ENCODE results near the gene GSTM5.
"Not testable (repeated sequence)": the region's sequence is repeated elsewhere in the genome, so short reads cannot be mapped to it uniquely, and the experiment has no call there.

GSTM5 gene

DNA sequence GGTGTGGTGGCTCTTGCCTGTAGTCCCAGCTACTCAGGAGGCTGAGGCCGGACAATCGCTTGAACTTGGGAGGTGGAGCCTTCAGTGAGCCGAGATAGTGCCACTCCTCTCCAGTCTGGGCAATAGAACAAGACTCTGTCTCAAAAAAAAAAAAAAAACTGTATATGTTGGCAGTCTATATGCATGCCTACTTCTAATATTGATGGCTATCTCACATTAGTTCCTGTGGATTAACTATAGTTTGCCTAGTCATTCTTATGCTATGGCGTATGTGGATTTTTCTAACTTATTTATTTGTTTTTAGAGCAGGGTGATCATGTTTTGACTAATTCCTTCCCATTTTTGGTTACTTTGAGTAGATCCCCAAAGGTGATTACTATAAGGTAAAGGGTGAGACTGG is 15.0 kb upstream of the GSTM5 start:
- H3K4me3 ChIP-seq (ENCODE audit: low read depth, low read length): no peak overlapping the region
- no peak for DNase-seq (ENCODE audit: low read depth)
- TF ChIP-seq, protein P1, sequence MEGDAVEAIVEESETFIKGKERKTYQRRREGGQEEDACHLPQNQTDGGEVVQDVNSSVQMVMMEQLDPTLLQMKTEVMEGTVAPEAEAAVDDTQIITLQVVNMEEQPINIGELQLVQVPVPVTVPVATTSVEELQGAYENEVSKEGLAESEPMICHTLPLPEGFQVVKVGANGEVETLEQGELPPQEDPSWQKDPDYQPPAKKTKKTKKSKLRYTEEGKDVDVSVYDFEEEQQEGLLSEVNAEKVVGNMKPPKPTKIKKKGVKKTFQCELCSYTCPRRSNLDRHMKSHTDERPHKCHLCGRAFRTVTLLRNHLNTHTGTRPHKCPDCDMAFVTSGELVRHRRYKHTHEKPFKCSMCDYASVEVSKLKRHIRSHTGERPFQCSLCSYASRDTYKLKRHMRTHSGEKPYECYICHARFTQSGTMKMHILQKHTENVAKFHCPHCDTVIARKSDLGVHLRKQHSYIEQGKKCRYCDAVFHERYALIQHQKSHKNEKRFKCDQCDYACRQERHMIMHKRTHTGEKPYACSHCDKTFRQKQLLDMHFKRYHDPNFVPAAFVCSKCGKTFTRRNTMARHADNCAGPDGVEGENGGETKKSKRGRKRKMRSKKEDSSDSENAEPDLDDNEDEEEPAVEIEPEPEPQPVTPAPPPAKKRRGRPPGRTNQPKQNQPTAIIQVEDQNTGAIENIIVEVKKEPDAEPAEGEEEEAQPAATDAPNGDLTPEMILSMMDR (IDR thresholded peaks at IDR 0.05; ENCODE audit: low read depth, low read length, missing control alignments): no peak

DNA sequence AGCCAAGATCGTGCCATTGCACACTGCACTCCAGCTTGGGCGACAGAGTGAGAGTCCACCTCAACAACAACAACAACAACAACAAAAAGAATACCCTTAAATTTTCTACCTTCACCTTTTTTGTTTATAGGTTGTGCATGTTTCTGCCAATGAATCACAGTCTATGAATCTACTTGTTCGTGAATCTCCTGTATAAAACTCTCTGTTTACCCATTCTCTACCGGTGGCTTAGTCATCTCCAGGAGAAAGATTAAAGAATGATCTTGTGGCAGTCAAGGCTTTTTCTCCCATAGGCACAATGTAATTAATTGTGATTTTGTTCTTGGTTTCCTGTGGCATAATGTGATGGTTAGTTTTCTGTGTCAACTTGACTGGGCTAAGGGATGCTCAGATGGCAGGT is 14.2 kb upstream of the GSTM5 start:
- H3K4me3 ChIP-seq (ENCODE audit: low read depth, low read length); DNase-seq (ENCODE audit: low read depth): not testable (repeated sequence)

DNA sequence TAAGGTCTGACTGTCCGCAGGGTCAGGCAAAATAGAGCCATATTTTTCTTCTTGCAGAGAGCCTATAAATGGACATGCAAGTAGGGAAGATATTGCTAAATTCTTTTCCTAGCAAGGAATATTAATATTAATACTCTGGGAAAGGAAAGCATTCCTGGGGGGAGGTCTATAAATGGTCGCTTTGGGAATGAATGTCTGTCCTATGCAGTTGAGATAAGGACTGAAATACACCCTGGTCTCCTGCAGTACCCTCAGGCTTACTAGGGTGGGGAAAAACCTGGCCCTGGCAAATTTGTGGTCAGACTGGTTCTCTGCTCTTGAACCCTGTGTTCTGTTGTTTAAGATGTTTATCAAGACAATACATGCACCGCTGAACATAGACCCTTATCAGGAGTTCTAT is 9.1 kb upstream of the GSTM5 start:
- DNase-seq (ENCODE audit: low read depth); H3K4me3 ChIP-seq (ENCODE audit: low read depth, low read length): not testable (repeated sequence)

DNA sequence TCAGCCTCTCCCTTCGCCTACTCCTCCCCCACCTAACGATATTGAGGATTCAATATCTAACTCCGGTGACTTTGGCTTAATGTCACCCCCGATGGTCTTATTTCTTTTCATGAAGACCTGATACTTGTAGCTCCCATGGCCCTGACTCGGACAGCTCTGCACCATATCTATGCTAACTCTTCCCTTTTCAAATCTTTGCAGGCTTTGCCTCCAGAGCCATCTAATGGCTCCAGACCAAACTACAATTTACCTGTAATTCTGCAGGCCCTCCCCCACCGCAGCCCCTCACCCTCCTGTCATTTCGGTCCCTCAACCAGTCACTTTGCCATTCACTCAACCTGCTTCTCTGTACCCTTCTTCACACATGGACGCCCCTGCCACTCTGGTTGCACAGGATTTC is 7.9 kb upstream of the GSTM5 start:
- no peak for DNase-seq (ENCODE audit: low read depth)
- TF ChIP-seq, protein P1 (IDR thresholded peaks at IDR 0.05; ENCODE audit: low read depth, low read length, missing control alignments): peak; percentile 18
- no peak overlapping the region for H3K4me3 ChIP-seq (ENCODE audit: low read depth, low read length)

DNA sequence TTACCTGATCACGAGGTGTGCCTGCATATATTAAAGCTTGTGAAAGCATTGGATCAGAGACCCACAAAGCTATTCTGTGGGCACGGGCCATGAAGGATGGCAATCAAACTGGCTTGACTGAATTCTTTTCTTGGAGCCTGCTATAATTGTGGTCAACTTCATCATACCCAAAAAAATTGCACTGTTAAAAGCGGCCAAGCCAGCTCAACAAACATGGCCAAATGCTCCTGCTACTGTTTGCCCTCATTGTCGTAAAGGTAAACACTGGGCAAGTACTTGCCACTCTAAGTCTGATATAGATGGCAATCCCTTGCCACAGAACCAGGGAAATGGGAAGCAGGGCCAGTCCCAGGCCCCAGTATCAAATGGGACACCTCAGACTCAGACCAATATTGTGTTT is 6.6 kb upstream of the GSTM5 start:
- H3K4me3 ChIP-seq (ENCODE audit: low read depth, low read length): no peak overlapping the region
- TF ChIP-seq, protein P1 (IDR thresholded peaks at IDR 0.05; ENCODE audit: low read depth, low read length, missing control alignments): no peak
- no peak for DNase-seq (ENCODE audit: low read depth)

DNA sequence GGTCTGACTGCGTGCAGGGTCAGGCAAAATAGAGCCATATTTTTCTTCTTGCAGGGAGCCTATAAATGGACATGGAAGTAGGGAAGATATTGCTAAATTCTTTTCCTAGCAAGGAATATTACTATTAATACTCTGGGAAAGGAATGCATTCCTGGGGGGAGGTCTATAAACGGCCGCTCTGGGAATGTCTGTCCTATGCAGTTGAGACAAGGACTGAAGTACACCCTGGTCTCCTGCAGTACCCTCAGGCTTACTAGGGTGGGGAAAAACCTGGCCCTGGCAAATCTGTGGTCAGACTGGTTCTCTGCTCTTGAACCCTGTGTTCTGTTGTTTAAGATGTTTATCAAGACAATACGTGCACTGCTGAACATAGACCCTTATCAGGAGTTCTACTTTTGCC is 3.1 kb upstream of the GSTM5 start:
- not testable (repeated sequence) for DNase-seq (ENCODE audit: low read depth); H3K4me3 ChIP-seq (ENCODE audit: low read depth, low read length)

DNA sequence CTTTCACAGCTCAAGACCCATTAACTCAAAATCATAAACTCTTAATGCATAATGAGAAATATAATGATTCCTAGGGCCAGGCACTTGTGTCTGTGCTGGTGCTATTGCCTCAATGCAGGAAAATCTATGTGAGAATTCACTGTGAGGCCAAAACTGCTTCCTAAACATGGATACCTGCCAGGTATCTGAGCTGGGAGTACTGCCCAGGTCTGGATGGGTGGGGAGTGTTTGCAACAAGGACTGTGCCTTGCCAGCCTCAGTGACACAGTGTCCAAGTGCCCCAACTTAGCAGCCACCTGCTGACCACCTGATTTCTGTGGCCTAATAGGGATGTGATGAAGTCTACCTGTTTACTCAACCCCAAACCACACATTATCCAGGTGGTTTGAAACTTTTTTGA is 2.2 kb upstream of the GSTM5 start:
- DNase-seq (ENCODE audit: low read depth); H3K4me3 ChIP-seq (ENCODE audit: low read depth, low read length): not testable (repeated sequence)

DNA sequence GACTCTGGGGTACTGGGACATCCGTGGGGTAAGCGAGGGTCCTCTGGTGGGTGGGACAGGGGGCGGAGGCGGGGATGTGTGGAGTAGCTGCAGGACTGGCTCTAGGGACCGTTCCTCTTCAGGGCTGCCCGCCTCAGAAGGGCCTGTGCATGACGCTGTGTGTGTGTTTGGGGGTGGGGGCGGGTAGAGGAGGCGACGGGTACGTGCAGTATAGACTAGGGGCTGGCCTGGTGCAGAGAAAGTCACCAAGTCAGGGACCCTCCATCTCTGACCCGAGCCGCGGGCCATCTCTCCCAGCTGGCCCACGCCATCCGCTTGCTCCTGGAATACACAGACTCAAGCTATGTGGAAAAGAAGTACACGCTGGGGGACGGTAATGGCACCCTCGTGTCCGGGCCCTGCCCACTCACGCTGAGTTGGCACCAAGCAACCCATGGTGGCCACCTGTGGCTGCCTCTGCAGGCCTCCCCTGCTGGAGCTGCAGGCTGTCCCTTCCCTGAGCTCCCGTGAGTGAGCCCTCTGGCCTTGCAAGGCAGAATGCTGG is 342 bp downstream of the GSTM5 start:
- no peak for DNase-seq (ENCODE audit: low read depth)
- TF ChIP-seq, protein P1 (IDR thresholded peaks at IDR 0.05; ENCODE audit: low read depth, low read length, missing control alignments): no peak
- no peak overlapping the region for H3K4me3 ChIP-seq (ENCODE audit: low read depth, low read length)

DNA sequence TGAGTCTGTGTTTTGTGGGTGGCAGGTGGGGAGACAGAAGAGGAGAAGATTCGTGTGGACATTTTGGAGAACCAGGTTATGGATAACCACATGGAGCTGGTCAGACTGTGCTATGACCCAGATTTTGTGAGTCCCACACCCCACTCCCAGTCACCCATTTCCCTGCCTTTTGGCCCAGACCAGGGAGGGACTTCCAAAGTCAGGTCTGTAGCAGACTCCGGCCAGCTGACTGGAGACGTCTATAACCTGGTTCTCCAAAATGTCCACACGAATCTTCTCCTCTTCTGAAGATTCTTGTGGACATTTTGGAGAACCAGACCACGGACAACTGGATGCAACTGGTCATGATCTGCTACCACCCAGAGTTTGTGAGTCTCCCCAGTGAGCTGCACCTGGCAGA is 1.6 kb downstream of the GSTM5 start:
- no peak for DNase-seq (ENCODE audit: low read depth)
- H3K4me3 ChIP-seq (ENCODE audit: low read depth, low read length): no peak overlapping the region
- TF ChIP-seq, protein P1 (IDR thresholded peaks at IDR 0.05; ENCODE audit: low read depth, low read length, missing control alignments): no peak

Measured in GM12864 (cell line).